Activated T-helper 1 cell treated with Interleukin-2 at 50 U/mL for 16 hours (primary cell): Measurements from ENCODE around the gene FZD7.

Experiments used
- DNase-seq: peaks from one replicate; pipeline ENCODE4 v3.0.0-alpha.2; 2020; ENCODE audit warnings: low read depth

FZD7 gene

DNA sequence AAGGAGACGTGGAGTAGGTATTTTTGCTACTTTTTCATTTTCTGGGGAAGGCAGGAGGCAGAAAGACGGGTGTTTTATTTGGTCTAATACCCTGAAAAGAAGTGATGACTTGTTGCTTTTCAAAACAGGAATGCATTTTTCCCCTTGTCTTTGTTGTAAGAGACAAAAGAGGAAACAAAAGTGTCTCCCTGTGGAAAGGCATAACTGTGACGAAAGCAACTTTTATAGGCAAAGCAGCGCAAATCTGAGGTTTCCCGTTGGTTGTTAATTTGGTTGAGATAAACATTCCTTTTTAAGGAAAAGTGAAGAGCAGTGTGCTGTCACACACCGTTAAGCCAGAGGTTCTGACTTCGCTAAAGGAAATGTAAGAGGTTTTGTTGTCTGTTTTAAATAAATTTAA, 3.4 kb downstream of the FZD7 start:
- no peak for DNase-seq

DNA sequence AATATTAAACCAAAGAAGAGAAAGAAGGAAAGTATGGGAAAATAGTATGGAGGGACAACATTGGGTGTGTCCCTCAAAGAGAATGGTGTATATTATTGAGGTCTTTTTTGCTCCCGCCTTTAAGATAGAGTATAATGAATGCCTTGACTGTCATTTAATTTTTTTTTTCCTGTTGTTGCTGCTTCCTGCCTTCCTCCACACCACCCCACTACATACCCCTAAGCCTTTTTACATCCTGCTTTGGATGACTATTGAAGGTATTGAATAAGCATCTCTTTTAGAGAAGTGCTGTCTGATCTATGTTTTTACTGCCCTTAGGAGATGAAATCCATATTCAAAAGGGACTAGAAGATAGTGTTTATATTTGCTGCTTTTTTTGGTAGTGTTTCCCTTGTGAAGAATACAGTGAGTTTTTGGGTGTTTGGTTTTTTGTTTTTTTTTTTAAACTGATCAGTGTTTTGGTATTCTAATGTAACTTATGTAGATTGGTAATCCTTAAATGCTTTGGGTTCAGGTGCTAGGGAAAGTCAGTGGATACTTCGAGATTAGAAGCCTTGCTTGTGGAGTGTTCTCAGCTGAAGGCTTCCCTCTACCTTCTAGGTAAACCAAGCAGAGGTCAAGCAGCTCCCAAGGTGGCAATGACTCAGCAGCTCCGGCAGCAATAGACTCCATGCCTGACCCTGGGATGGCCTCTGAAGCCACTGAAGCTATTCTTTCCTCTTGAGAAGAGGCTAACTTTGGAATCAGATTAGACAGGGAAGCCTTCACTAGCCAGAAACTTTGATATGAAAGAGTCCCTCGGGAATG, 5.0 kb downstream of the FZD7 start:
- no peak for DNase-seq

- no peak for DNase-seq
Measured at GRCh38 chr2:202039278-202040078, 5.8 kb downstream of the FZD7 start.

DNA sequence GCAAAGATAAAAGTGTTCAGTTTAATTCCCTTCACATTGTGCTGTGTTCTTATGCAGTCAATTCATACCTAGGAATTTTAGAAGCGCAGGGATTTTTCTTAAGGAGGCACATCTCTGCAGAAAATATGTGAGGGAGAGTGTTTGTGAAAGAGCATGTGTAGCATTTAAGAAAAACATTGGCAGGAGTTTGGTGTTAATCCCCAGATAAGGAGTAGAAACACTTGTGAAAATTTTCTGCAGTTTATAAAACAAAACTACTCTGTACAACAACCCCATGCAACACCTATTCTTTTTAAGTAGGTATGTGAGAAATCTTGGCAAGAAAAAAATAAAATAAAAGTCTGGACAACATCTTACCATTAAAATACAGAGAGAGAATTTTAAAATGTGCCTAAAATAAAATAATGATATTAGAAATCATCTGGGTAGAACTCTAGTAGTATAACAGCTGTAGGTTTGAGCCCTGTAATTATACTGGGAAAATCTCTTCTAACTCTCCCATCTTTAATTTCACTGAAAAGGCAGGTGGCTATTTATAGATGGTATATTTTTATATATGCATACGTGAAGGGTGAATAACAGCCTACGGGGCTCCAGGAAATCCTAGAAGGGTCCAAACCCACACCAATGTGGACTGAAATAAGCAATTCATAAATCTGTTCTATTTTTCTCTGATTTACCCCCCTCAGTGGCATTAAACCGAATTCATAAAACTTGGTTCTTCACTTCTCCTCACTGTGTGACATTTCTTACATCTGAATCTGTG, 6.6 kb downstream of the FZD7 start:
- no peak for DNase-seq

- DNase-seq, result no peak
Measured at GRCh38 chr2:202042444-202042843, 8.8 kb downstream of the FZD7 start.

GRCh38 chr2:202043475-202043874, 9.8 kb downstream of the FZD7 start:
- no peak for DNase-seq

DNA sequence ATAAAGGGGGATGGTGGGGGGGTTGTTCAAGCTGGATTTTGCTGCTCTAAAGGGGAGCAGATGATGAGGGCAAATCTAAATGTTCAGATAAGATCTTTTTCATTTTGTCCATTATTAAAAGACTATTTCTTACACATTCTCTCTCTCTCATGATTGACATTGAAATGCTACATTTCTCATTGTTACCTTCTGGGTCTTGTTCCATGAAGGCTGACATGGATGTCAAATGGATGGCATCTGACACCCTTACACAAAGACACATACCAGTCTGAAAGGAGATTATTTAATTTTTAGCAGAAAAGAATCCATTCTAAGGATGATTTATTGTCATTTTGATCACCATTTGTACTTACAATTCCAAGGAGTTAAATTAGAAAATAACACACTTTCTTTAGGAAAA, 11.1 kb downstream of the FZD7 start:
- no peak for DNase-seq

GRCh38 chr2:202046572-202046971, 12.9 kb downstream of the FZD7 start:
- DNase-seq, result no peak

- no peak for DNase-seq
Measured at GRCh38 chr2:202049092-202049728, 15.6 kb downstream of the FZD7 start.

GRCh38 chr2:202049840-202050239, 16.2 kb downstream of the FZD7 start:
- no peak for DNase-seq

DNA sequence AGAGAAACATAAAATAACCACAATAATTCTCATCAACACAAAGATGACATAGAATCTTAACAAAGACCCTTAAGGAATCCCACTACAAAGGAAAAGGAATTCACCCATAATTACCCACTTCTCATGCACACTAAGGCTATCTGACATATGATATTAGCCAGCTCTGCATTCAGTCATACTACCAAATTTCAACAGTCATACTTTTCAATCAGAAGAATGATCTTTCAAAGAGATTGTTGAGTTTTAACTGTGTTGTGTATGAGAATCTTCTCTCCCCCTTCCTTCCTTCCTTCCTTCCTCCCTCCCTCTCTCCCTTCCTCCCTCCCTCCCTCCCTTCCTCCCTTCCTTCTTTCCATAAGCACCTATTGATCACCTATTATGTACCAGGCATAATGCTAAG, 17.0 kb downstream of the FZD7 start:
- DNase-seq, result no peak

GRCh38 chr2:202051499-202052161, 18.0 kb downstream of the FZD7 start:
- DNase-seq, result no peak

DNA sequence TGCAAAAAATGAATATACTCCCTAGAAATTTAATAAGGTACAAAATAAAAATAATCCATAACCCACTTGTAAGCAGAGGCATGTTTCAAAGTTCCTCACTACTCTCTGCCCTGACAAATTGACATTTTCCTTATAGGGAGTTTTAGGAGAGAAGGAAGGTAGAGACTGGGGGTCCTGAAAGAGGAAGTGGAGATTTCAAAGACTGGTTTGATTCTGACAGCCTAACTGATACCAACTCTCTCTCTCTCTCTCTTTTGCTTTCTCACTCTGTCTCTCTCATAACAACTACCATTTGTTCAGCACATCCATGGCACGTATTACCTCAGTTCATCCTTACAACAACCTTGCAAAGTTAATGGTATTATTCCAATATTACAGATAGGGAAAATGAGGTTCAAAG, 18.6 kb downstream of the FZD7 start:
- DNase-seq, result no peak

DNA sequence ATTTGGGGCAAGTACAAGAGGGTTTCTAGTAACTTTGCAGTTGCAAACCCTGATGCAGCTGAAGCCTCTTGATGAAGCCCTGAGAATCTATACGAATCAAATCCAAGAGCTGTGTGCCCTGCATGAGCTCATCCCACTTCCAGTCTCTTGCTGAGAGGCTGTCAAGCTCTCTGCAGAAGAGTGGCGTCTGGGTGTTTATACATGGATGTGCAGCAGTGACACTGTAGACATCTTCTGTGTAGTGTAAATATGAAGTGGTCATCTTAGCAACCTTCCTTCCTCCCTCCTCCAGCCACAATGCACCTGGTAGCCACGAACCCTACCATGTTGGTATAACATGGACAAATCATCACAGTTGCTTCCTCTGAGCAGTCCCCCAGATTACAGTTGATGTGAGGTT, 21.0 kb downstream of the FZD7 start:
- DNase-seq, result no peak

DNA sequence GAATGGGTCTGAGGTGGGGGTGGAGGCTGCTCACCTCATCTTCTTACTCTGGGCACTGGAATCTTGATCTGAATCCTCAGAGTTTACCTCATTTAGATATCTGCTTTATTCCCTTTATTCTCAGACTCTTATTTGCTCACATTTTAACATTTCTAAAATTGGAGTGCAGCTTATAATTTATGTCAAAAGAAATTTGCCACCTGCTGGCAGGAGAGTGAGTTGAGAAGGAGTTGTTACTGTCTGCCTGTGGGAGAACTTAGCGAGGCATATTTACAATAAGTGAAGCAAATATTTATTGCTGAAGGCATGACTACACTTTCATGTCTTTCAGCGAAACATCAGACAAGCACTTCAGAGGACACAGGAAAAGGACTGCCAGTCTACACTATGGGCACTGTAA, 23.0 kb downstream of the FZD7 start:
- DNase-seq, result no peak

GRCh38 chr2:202060218-202060617, 26.6 kb downstream of the FZD7 start:
- no peak for DNase-seq

- DNase-seq, result no peak
Measured at GRCh38 chr2:202061695-202062094, 28.0 kb downstream of the FZD7 start.

DNA sequence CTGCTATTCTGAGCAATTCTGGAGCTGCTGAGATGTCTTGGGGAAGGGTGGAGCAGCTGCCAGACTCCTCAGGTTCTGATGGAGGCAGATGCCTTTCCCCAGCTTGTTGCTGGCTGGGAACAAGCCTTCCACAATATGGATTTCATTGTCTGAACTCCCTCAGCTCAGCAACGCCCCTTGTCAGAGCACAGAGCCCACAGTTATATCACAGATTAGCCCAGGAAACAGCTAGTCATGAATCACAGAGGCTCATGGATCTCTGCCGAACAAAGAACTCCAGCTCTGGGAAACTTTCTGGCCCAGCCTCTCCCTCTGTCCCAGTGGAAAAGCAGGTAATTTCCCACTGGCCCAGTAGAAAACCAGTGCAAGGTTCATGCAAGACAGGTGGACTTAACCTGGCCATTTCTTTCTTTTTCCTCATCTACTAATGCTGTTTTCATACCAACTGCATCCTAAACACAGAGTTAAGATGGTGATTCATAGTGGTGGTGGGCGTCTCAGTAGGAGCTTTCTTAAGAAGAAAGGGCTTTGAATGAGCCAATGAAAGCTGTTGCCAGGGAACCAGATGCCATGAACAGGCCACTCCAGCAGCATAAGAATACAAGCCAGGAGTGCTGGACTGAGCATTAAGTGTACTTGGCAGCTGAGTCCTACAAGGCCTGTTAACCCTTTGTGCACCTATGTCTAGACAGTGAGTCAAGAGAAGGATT, 30.7 kb downstream of the FZD7 start:
- no peak for DNase-seq

DNA sequence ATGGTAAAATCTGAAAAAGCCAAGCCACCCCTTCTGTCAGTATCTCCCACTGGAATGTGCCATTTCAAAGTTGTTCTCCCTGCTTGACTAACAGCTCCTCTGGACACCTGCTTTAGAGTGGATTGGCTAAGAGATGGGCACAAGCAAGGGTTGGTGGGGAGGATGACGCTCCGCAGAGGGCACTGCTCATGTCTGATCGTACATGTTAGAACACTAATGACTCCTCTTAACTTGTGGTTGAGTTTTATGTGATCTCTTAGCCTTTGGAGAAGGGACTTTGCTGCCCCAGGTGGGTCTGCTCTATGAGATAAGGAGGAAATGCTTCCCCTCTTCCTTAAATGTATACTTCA, 31.2 kb downstream of the FZD7 start:
- DNase-seq, result no peak

DNA sequence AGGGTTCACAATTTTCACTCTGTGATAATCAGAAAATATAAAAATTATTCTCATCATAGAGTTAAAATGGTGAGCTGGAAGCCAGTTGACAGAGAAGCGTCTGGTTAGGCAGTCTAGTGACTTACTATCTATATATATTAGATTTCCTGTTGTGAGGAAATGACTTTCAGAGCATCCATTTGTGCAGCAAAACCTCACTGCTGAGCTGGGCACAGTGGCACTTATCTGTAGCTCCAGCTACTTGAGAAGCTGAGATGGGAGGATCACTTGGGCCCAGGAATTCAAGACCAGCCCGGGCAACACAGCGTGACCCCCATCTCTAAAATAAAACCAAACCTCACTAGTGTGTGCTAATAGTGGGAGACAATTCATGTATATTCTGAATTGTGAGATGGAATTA, 32.2 kb downstream of the FZD7 start:
- DNase-seq, result no peak

DNA sequence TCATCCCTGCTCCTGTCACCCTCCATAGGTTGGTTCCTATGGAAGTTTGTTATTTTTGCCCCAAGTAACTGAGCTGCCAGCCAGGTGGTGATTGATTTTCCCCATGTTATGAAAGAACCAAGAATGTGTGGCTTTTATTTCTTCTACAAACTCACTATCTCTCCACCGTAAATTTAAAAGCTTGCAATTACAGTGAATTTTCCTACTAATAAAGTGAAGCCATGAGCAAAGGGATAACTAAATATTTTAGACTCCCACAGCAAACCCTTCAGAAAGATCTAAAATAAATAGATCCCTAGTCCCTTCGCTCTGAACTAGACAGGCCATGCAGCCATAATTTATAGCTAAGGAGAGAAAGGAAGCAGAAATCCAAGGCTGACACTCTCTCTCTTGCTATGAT, 33.2 kb downstream of the FZD7 start:
- no peak for DNase-seq
